ENCODE measurements around the gene CFAP20. TPM values are rescaled to one million over a fixed set of nuclear protein-coding genes. Genes with fewer than 3 reads are reported as not detected.

The CFAP20 gene
- 10 to 100 TPM; 37.2 to 38.6 TPM for total RNA-seq

GRCh38 chr16:58129097-58129936, at the start of gene CFAP20:
CFAP20 (minus strand) TSS chr16:58129381; CDS start chr16:58129115, 266 bp downstream.
- H3K9me3 Mint-ChIP-seq = no peaks in the 10 kb centered on the region
- DNase-seq = peak; percentile 98
- H3K27ac Mint-ChIP-seq = peak within 1 kb of the TSS; percentile 82
- ChIA-PET POLR2A (interaction anchor here (0.5 to 1.5 kb wide), 6 partner anchors 8 to 394 kb away, joined by 3 to 10 read pairs (median 4); partner anchors contain the start of genes KATNB1, MMP15, USB1 and ZNF319), CTCF (interaction anchor here (1.2 to 1.4 kb wide), 3 partner anchors 32 to 105 kb away, joined by 3 to 7 read pairs (median 6); no protein-coding TSS in a partner anchor)
- H3K36me3 Mint-ChIP-seq = no peaks in the 10 kb centered on the region
- H3K4me3 Mint-ChIP-seq = peak within 1 kb of the TSS; percentile 86
- H3K4me1 Mint-ChIP-seq (ENCODE audit: low read depth) = peaks cover 38% of the 10 kb centered on the region
- intact Hi-C loops (cut with micrococcal nuclease) = loop anchor here (1.0 to 5.0 kb wide), 10 partner anchors 69 to 605 kb away; partner anchors contain the start of genes CSNK2A2, GINS3, GOT2 and KATNB1
- H3K27me3 Mint-ChIP-seq = no peaks in the 10 kb centered on the region

DNA sequence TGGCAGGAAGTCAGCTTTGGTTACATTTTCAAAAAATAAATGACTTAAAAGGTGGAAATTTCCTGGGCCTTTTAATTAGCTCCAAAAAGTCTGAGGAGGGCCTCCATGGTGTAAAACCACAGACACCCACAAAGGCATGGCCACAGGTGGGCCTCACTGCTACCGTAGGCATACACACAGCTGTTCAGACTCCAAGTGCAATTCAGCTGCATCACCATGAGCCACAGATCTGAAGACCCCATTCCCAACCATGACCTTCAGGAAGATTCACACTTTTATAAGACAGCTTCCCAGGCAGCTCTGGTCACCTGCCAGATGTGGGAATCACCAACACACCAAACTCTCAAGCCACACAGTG, 48.2 kb upstream of the CFAP20 start:
- H3K27me3 Mint-ChIP-seq = no peaks in the 10 kb centered on the region
- H3K36me3 Mint-ChIP-seq = peaks cover 42% of the 10 kb centered on the region
- H3K9me3 Mint-ChIP-seq = no peaks in the 10 kb centered on the region
- peaks cover 35% of the 10 kb centered on the region for H3K4me1 Mint-ChIP-seq (ENCODE audit: low read depth)
- ChIA-PET POLR2A (interaction anchor here (1.0 kb wide), 1 partner anchor 47 kb away, joined by 4 read pairs; no protein-coding TSS in a partner anchor), CTCF (interaction anchor here (0.9 to 1.3 kb wide), 4 partner anchors 10 to 129 kb away, joined by 3 to 4 read pairs (median 3); no protein-coding TSS in a partner anchor)
- H3K4me3 Mint-ChIP-seq = no peak overlapping the region
- peak overlapping the region; percentile 66 for H3K27ac Mint-ChIP-seq
- DNase-seq = peak; percentile 33
- intact Hi-C loops (cut with micrococcal nuclease) = no loop called here

- H3K27ac Mint-ChIP-seq = peak overlapping the region; percentile 66
- CTCF ChIA-PET = interaction anchor here (0.9 to 1.3 kb wide), 4 partner anchors 9 to 130 kb away, joined by 3 to 4 read pairs (median 3); no protein-coding TSS in a partner anchor
- peaks cover 31% of the 10 kb centered on the region for H3K4me1 Mint-ChIP-seq (ENCODE audit: low read depth)
- peaks cover 42% of the 10 kb centered on the region for H3K36me3 Mint-ChIP-seq
- DNase-seq = no peak
- intact Hi-C loops (cut with micrococcal nuclease) = no loop called here
- POLR2A ChIA-PET = interaction anchor here (0.6 to 1.0 kb wide), 2 partner anchors 47 to 351 kb away, joined by 3 to 4 read pairs; no protein-coding TSS in a partner anchor
- H3K9me3 Mint-ChIP-seq = no peaks in the 10 kb centered on the region
- H3K4me3 Mint-ChIP-seq = no peak overlapping the region
- H3K27me3 Mint-ChIP-seq = no peaks in the 10 kb centered on the region
Observed at GRCh38 chr16:58176608-58177352, 47.6 kb upstream of the CFAP20 start.

DNA sequence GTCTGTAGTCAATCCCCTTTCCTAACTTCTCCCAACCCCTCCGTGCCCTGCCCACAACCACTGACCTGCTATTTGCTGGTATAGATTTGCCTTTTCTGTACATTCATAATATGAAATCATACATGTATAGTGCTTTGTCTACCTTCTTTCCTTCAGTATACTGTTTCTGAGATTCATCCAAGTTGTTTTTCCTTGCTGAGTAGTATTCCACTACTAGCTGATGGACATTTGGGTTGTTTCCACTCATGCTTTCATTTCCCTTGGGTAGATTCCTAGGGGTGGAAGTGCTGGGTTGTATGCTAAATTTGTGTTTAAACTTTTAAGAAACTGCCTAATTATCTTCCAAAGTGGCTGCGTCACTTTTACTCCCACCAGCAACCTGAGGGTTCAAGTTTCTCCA, 41.0 kb upstream of the CFAP20 start:
- POLR2A ChIA-PET = interaction anchor here (1.5 kb wide), 1 partner anchor 14 kb away, joined by 4 read pairs; no protein-coding TSS in a partner anchor
- no peaks in the 10 kb centered on the region for H3K27me3 Mint-ChIP-seq
- no peak overlapping the region for H3K27ac Mint-ChIP-seq
- peaks cover 58% of the 10 kb centered on the region for H3K36me3 Mint-ChIP-seq
- CTCF ChIA-PET = no interaction called here
- H3K4me3 Mint-ChIP-seq = no peak overlapping the region
- H3K9me3 Mint-ChIP-seq = no peaks in the 10 kb centered on the region
- no peak for DNase-seq
- H3K4me1 Mint-ChIP-seq (ENCODE audit: low read depth) = peaks cover 3% of the 10 kb centered on the region
- intact Hi-C loops (cut with micrococcal nuclease) = no loop called here

DNA sequence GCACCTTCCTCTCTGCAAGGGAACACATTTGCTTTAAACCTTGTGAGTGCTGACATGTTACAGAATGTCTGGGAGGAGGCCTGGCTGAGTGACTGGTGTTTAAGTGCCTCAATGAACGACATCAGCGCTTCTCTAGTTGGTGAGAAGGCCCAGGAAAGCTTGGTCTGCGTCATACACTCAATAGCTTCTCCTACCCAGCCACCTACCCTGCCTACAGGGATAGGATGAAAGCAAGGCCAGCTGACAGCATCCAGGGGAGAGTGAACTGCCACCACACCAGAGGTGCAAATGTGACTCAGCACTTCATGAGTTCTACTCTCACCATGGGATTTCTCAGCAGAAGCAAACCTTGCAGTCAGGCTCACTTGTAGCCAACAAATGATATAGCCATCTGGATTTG, 31.7 kb upstream of the CFAP20 start:
- H3K4me1 Mint-ChIP-seq (ENCODE audit: low read depth) = peaks cover 3% of the 10 kb centered on the region
- H3K36me3 Mint-ChIP-seq = peaks cover 50% of the 10 kb centered on the region
- H3K27ac Mint-ChIP-seq = peak overlapping the region; percentile 1
- intact Hi-C loops (cut with micrococcal nuclease) = no loop called here
- ChIA-PET POLR2A (no interaction called here), CTCF (no interaction called here)
- no peak overlapping the region for H3K4me3 Mint-ChIP-seq
- no peaks in the 10 kb centered on the region for H3K27me3 Mint-ChIP-seq
- no peaks in the 10 kb centered on the region for H3K9me3 Mint-ChIP-seq
- DNase-seq = peak; percentile 29

DNA sequence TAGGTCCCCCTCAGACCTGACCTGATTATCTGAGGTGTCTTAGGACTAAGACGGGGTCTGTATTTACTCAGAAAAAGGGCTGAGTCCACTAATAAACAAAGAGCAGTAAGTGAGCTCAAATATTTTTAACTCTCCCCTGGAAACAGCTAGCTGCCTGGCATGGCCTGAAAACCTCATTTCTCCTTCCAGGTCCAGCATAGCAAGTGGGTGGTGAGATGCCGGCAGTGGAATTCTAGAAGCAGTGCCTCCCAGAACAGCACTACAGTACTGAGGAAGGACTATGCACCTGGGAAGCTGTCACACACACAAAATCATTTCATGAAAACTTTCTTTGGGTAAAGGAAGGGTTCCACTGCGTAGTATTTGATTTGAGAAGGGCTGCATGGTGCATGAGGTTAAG, 29.5 kb upstream of the CFAP20 start:
- POLR2A ChIA-PET = no interaction called here
- peaks cover 30% of the 10 kb centered on the region for H3K36me3 Mint-ChIP-seq
- intact Hi-C loops (cut with micrococcal nuclease) = no loop called here
- H3K27ac Mint-ChIP-seq = no peak overlapping the region
- no peak for DNase-seq
- H3K27me3 Mint-ChIP-seq = no peaks in the 10 kb centered on the region
- peaks cover 5% of the 10 kb centered on the region for H3K4me1 Mint-ChIP-seq (ENCODE audit: low read depth)
- no peak overlapping the region for H3K4me3 Mint-ChIP-seq
- no peaks in the 10 kb centered on the region for H3K9me3 Mint-ChIP-seq
- CTCF ChIA-PET = no interaction called here

GRCh38 chr16:58157951-58158540, 28.9 kb upstream of the CFAP20 start:
- Mint-ChIP-seq H3K27ac (no peak overlapping the region), H3K9me3 (no peaks in the 10 kb centered on the region), H3K36me3 (peaks cover 25% of the 10 kb centered on the region), H3K4me3 (no peak overlapping the region), H3K4me1 (ENCODE audit: low read depth) (peaks cover 5% of the 10 kb centered on the region), H3K27me3 (no peaks in the 10 kb centered on the region)
- intact Hi-C loops (cut with micrococcal nuclease) = no loop called here
- no peak for DNase-seq
- POLR2A ChIA-PET = interaction anchor here (0.6 kb wide), 1 partner anchor 87 kb away, joined by 5 read pairs; no protein-coding TSS in a partner anchor
- CTCF ChIA-PET = no interaction called here

DNA sequence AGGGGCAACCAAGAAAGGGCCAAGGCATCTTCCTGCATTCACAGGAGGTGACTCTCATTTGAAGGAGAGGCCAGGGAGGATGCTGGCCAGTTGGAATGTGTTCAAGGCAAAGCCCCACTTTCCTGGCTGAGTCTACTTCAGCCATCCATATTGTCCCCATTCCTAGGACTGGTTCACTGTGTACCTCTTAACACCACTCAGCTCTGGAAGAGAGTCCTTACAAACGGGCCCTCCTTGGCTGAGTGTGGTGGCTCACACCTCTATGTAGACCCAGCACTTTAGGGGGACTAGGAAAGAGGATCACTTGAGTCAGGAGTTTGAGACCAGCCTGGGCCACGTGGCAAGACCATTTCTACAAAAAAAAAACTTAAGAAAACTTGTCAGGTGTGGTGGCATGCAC, 28.1 kb upstream of the CFAP20 start:
- intact Hi-C loops (cut with micrococcal nuclease) = no loop called here
- no peak for DNase-seq
- POLR2A ChIA-PET = interaction anchor here (0.6 kb wide), 1 partner anchor 88 kb away, joined by 5 read pairs; no protein-coding TSS in a partner anchor
- CTCF ChIA-PET = no interaction called here
- peaks cover 20% of the 10 kb centered on the region for H3K36me3 Mint-ChIP-seq
- H3K4me1 Mint-ChIP-seq (ENCODE audit: low read depth) = peaks cover 5% of the 10 kb centered on the region
- no peak overlapping the region for H3K4me3 Mint-ChIP-seq
- H3K9me3 Mint-ChIP-seq = no peaks in the 10 kb centered on the region
- no peaks in the 10 kb centered on the region for H3K27me3 Mint-ChIP-seq
- no peak overlapping the region for H3K27ac Mint-ChIP-seq

GRCh38 chr16:58155839-58156238, 26.7 kb upstream of the CFAP20 start:
- Mint-ChIP-seq H3K36me3 (peaks cover 12% of the 10 kb centered on the region), H3K4me3 (no peak overlapping the region), H3K27me3 (no peaks in the 10 kb centered on the region), H3K27ac (no peak overlapping the region), H3K9me3 (no peaks in the 10 kb centered on the region), H3K4me1 (ENCODE audit: low read depth) (peaks cover 5% of the 10 kb centered on the region)
- ChIA-PET CTCF (no interaction called here), POLR2A (no interaction called here)
- intact Hi-C loops (cut with micrococcal nuclease) = no loop called here
- DNase-seq = no peak

GRCh38 chr16:58154345-58154744, 25.2 kb upstream of the CFAP20 start:
- POLR2A ChIA-PET = no interaction called here
- intact Hi-C loops (cut with micrococcal nuclease) = no loop called here

DNA sequence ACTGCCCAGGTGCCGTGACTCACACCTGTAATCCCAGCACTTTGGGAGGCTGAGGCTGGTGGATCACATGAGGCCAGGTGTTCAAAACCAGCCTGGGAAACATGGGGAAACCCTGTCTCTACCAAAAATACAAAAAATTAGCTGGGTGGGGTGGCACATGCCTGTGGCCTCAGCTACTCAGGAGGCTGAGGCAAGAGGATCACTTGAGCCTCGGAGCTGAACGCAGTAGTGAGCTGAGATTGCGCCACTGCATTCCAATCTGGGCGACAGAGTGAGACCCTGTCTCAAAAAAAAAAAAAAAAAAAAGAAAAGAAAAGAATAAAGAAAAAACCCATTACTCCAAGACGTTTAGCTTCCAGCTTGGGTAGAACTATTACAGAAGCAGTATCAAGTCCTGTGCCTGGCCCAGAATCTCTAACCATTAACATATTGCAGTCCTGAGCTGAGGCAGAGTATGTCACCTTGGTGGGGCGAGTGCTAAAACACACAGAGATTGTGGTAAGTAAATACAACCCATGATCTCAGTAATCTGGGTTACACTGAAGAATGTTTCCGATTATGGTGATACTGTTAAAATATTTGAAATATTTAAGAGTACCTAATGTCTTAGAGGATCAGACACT, 23.2 kb upstream of the CFAP20 start:
- Mint-ChIP-seq H3K27ac (no peak overlapping the region), H3K36me3 (no peaks in the 10 kb centered on the region), H3K27me3 (no peaks in the 10 kb centered on the region), H3K9me3 (no peaks in the 10 kb centered on the region), H3K4me1 (ENCODE audit: low read depth) (peaks cover 5% of the 10 kb centered on the region), H3K4me3 (no peak overlapping the region)
- ChIA-PET CTCF (no interaction called here), POLR2A (no interaction called here)
- intact Hi-C loops (cut with micrococcal nuclease) = no loop called here
- DNase-seq = no peak

More at GRCh38 chr16:58154345-58154744, 25.2 kb upstream of the CFAP20 start:
- CTCF ChIA-PET = no interaction called here
- Mint-ChIP-seq H3K27ac (no peak overlapping the region), H3K9me3 (no peaks in the 10 kb centered on the region), H3K4me3 (no peak overlapping the region), H3K27me3 (no peaks in the 10 kb centered on the region), H3K36me3 (peaks cover 9% of the 10 kb centered on the region), H3K4me1 (ENCODE audit: low read depth) (peaks cover 5% of the 10 kb centered on the region)
- no peak for DNase-seq
